Pancreas (tissue), 10 donors: Measurements from ENCODE around the gene SLC24A3. TPM values are rescaled to one million over a fixed set of nuclear protein-coding genes. Genes with fewer than 3 reads are reported as not detected.

Source experiments
- ATAC-seq, 4 donors: fragments of 200-7000 bp; cut with Tn5 transposase; one replicate each; pipeline versions ENCODE4 v1.8.0 to v1.9.1; 2020; ENCODE audit warnings: mild to moderate bottlenecking in 4 of 4, moderate library complexity in 4 of 4
- DNase-seq, 6 donors: peaks; one replicate each; pipeline ENCODE4 v3.0.0-alpha.2; 2020
- FAIRE-seq: peaks from 2 replicates; lab custom pipeline; 2012; peaks lifted over from hg19 to GRCh38; lab: Jason Lieb, UNC
- H3K27ac ChIP-seq, 4 donors: fragments of 200-600 bp; sonication (generic); 1 replicate in 3 of 4; 2 replicates in 1 of 4; pipeline versions ENCODE4 v1.5.0 to v1.8.0; 2020
- H3K27me3 ChIP-seq, 4 donors: fragments of 200-600 bp; one replicate each; pipeline ENCODE4 v1.8.0; 2021
- H3K36me3 ChIP-seq, 3 donors: fragments of 200-600 bp; sonication (generic) in 1 of 3; one replicate each; pipeline versions ENCODE4 v1.5.0 to v1.8.0; 2020 to 2021
- H3K4me1 ChIP-seq, 3 donors: fragments of 200-600 bp; one replicate each; pipeline ENCODE4 v1.8.0; 2021
- H3K4me3 ChIP-seq, 4 donors: fragments of 200-600 bp; sonication (generic) in 2 of 4; one replicate each; pipeline versions ENCODE4 v1.5.0 to v1.8.0; 2020 to 2021
- H3K9me3 ChIP-seq, 4 donors: fragments of 200-600 bp; one replicate each; pipeline ENCODE4 v1.8.0; 2021
- CTCF ChIP-seq, 4 donors: fragments of 200-600 bp; sonication (generic) in 3 of 4; IDR thresholded peaks; one replicate each; pipeline versions ENCODE4 v1.5.0 to v1.8.0; 2021; ENCODE audit warnings: antibody characterized with exemption in 4 of 4
- WGBS, 2 donors: extraction: QIAGEN DNeasy Blood & Tissue Kit; methylation state at CpG; one replicate each; pipeline ENCODE4 v1.1.7; 2013; 5-methylcytosine and 5-hydroxymethylcytosine counted together
- intact Hi-C, 3 donors: fragments of 100-400 bp; cut with DNase I; formaldehyde crosslinking; loops; one replicate each; pipeline versions ENCODE4 v1.11.1 to v1.14.2; 2022
- polyA plus RNA-seq, 2 donors: library from polyadenylated mRNA; stranded (reverse); fragments of 200-250 nt; gene quantifications; one replicate each; pipeline ENCODE4 v1.2.3, GENCODE V29; 2013
- total RNA-seq, 6 donors: library from RNA; stranded (reverse); fragmentation: NEBNext Ultra II Directional in 4 of 6; extraction: Animal tissue kit (Norgen Biotek cat#: 25700) in 4 of 6; gene quantifications; one replicate each; pipeline versions ENCODE4 v1.2.1 to v1.2.4, GENCODE V29; 2021 to 2023
- donor health status: healthy with polysubstance abuse.
- donor health status: DM: no; HTN: no; CAD: no; lungs with moderate emphysema.
- donor health status: DM: no; HTN: no; CAD: no.
- donor health status: control.
- donor health status: control.
- donor health status: Bipolar disorder and iron deficiency.
- donor health status: DM: yes; HTN: yes; CAD: no.
- donor health status: DM: no; HTN: no; CAD: no.
- donor health status: DM: no; HTN: no; CAD: no.
- donor health status: DM: yes; HTN: yes; CAD: no.

Gene SLC24A3
- total and polyA plus RNA-seq, 8 donors, result 0.28 to 0.87 (median 0.49) TPM

GRCh38 chr20:19211252-19211651 is 1.2 kb upstream of the SLC24A3 start:
- no peak for FAIRE-seq

DNA sequence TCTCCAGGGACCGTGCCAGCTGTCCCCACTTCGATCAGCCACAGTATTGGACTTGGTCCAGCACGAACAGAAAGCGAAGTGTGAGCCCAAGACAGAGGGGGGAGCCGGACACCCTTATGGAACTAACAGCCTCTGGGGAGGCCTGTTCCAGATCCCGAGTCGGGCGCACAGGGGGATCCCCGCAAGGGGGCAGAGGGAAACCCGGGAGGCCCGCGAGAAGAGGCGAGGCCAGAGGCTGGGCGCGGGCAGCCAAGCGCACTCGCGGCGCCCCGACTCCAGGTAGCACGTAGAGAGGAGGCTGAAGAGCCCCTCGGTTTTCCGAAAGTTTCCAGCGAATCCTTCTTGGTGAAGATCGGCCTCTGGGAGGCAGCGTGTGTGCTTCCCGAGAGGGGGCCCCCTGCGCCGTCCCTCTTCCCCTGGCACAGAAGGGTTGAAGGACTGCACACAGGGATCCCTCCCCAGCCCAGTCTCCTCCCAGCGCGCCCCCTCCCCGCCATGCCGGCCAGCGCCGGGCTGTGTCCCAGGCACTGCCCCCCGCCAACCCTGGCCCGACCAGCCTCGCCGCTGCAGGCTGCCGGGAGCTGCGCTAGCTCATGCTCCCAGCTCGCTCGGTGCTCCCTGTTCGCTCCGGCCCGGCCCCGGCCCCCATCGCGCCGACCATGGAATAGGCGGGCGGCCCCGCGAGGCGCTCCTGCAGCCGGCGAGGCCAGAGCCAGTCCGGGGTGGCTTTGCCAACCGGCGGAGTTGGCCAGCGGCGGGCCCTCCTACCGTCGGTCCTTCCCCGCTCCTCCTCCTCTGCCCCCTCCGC is 577 bp upstream of the SLC24A3 start:
- Histone ChIP-seq H3K4me1 (peaks cover 0 to 5% (median 3%) of the 10 kb centered on the region in 3 donors), H3K27ac (no peak overlapping the region), H3K4me3 (peak overlapping the region in 3 of 4 donors; percentile 3 to 45 (median 27)), H3K27me3 (peaks cover 0 to 5% (median 0%) of the 10 kb centered on the region in 4 donors), H3K36me3 (no peaks in the 10 kb centered on the region), H3K9me3 (no peaks in the 10 kb centered on the region)
- peak; percentile 39 to 57 (median 44) for ATAC-seq
- 2% methylated on average over 49 to 66 of the region's 66 CpGs for WGBS, 2 donors
- no peak for FAIRE-seq
- intact Hi-C loops, result loop anchor here in 1 of 3 donors (10.0 kb wide), 1 partner anchor 363 kb away; no protein-coding TSS in a partner anchor
- DNase-seq, result peak in 3 of 6 donors; percentile 25 to 75 (median 68)
- no peak for TF ChIP-seq CTCF (IDR thresholded peaks at IDR 0.05)

More at GRCh38 chr20:19211252-19211651, 1.2 kb upstream of the SLC24A3 start:
- no peaks in the 10 kb centered on the region for H3K9me3 ChIP-seq
- intact Hi-C loops, result loop anchor here in 1 of 3 donors (10.0 kb wide), 1 partner anchor 364 kb away; no protein-coding TSS in a partner anchor
- WGBS, 2 donors, result 61 to 62% methylated on average over 5 of the region's 5 CpGs
- ATAC-seq (no peak), DNase-seq (no peak)
- peaks cover 0 to 5% (median 3%) of the 10 kb centered on the region in 3 donors for H3K4me1 ChIP-seq
- H3K27me3 ChIP-seq, result peaks cover 0 to 5% (median 0%) of the 10 kb centered on the region in 4 donors
- no peaks in the 10 kb centered on the region for H3K36me3 ChIP-seq
- peak overlapping the region in 2 of 4 donors; percentile 27 to 45 for H3K4me3 ChIP-seq
- no peak for TF ChIP-seq CTCF (IDR thresholded peaks at IDR 0.05)
- H3K27ac ChIP-seq, result no peak overlapping the region

DNA sequence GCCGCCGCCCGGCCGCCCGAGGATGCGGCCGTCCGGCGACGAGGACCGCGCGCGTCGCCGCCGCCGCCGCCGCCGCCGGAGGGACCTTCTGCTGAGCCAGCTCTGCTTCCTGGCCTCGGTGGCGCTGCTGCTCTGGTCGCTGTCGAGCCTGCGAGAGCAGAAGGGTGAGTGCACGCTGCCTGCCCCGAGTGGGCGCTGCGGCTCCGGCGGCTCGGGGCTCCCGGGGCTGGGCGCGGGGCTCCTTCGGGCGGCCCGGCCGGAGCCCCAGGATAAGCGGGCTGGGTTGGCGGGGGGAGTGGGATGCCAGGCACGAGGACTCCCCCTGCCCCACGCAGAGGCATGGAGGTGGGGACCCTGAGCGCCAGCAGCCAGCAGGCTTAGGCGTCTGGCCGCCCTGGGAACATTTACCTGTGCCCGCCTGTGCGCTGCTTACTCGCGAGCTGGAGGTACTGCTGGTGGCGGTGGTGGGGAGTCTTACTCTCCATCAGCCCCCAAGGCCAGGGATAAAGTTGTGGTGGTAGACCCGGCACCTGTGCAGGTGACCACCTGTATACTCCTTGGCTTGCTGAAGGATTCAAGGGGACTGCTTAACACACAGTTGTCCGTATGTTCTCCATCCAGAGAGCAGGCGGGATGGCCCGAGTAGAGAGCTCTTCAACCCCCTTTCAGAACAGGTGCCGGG is 520 bp downstream of the SLC24A3 start:
- FAIRE-seq (no peak), DNase-seq (peak; percentile 30 to 83 (median 51)), ATAC-seq (peak; percentile 58 to 89 (median 88))
- Histone ChIP-seq H3K36me3 (no peaks in the 10 kb centered on the region), H3K27ac (no peak overlapping the region), H3K27me3 (peaks cover 0 to 5% (median 0%) of the 10 kb centered on the region in 4 donors), H3K9me3 (no peaks in the 10 kb centered on the region), H3K4me3 (peak overlapping the region in 2 of 4 donors; percentile 27 to 45), H3K4me1 (peaks cover 0 to 5% (median 3%) of the 10 kb centered on the region in 3 donors)
- intact Hi-C loops, result loop anchor here in 1 of 3 donors (10.0 kb wide), 1 partner anchor 362 kb away; no protein-coding TSS in a partner anchor
- TF ChIP-seq CTCF (IDR thresholded peaks at IDR 0.05), result no peak
- WGBS, 2 donors, result 2% methylated on average over 45 to 58 of the region's 58 CpGs

GRCh38 chr20:19213946-19214490 is 1.6 kb downstream of the SLC24A3 start:
- Histone ChIP-seq H3K27me3 (peaks cover 0 to 5% (median 0%) of the 10 kb centered on the region in 4 donors), H3K27ac (no peak overlapping the region), H3K4me3 (no peak overlapping the region), H3K9me3 (no peaks in the 10 kb centered on the region), H3K36me3 (no peaks in the 10 kb centered on the region), H3K4me1 (peaks cover 0 to 5% (median 3%) of the 10 kb centered on the region in 3 donors)
- FAIRE-seq (no peak), DNase-seq (no peak), ATAC-seq (no peak)
- WGBS, 2 donors, result 52 to 62% methylated on average over 11 of the region's 11 CpGs
- no peak for TF ChIP-seq CTCF (IDR thresholded peaks at IDR 0.05)
- intact Hi-C loops, result loop anchor here in 1 of 3 donors (10.0 kb wide), 1 partner anchor 361 kb away; no protein-coding TSS in a partner anchor
